Heart left ventricle (tissue), 13 donors: ENCODE data around the gene FCHSD1.

Experiments used
- CTCF ChIP-seq, 12 donors: fragments of 200-600 bp; sonication (generic) in 4 of 12; IDR thresholded peaks; one replicate each; pipeline versions ENCODE4 v1.5.0 to v1.8.0; 2018 to 2022; ENCODE audit warnings: antibody characterized with exemption in 12 of 12, mild to moderate bottlenecking in 5 of 12
- POLR2A ChIP-seq, 2 donors: fragments of 450-650 bp; IDR thresholded peaks; one replicate each; pipeline ENCODE4 v1.6.1; 2017; ENCODE audit warnings: antibody characterized with exemption in 2 of 2, mild to moderate bottlenecking in 2 of 2, moderate library complexity in 2 of 2
- donor health status: ischemic (EF 13 %, LVEDD 7.1; RV severe dilation, severe dysfunction).
- donor health status: DM: no; HTN: yes; CAD: no.
- donor health status: DM: no; HTN: no; CAD: no.
- donor health status: ischemic (EF 25% LVEDD 6.9; RV normal size, moderate dysfunction).
- donor health status: ischemic (EF 25% LVEDD 5.7; RV mildly dilated, moderate dysfunction).
- donor health status: ischemic (EF 35%, LVEDD 5.7; RV mildly dilated, moderate dysfunction).
- donor health status: nonischemic (EF 11% LVEDD 7.7; RV severe dilation, severe dysfunction).
- donor health status: DM: yes; HTN: yes; CAD: no.
- donor health status: PGD.
- donor health status: ischemic (EF 29% LVEDD 5.4; RV normal size, mild dysfunction).
- donor health status: nonischemic (EF 23%, LVEDD 6.1; RV moderate dilation, normal function).

- TF ChIP-seq CTCF (IDR thresholded peaks at IDR 0.05) (no peak), POLR2A (IDR thresholded peaks at IDR 0.05) (no peak)
Observed at GRCh38 chr5:141636106-141636412, 15.2 kb downstream of the FCHSD1 start.
